K562 (cell line): ENCODE results near the gene FAM98C. TPM values are rescaled to one million over a fixed set of nuclear protein-coding genes. Genes with fewer than 3 reads are reported as not detected.
A peak's percentile ranks its signal among the peaks of the same experiment; 100 is the strongest.

Source experiments
- ATAC-seq: fragments of 200-7000 bp; cut with Tn5 transposase; 3 replicates; pipeline ENCODE4 v1.9.1; 2020; ENCODE audit warnings: moderate library complexity
- BruUV-seq: library from RNA; stranded (reverse); fragments of 400-500 nt; replicated peaks from 2 replicates; lab custom pipeline; 2021; lab: Mats Ljungman, UMichigan
- CTCF ChIA-PET: fragments of 300-600 bp; formaldehyde crosslinking; extraction: SDS; loops from one replicate; lab custom pipeline; 2021; ENCODE audit warnings: low intra/inter-chr PET ratio; lab: Yijun Ruan, JAX
- POLR2A ChIA-PET: fragments of 300-600, 350-650 bp; sonication (Branson Sonifier 250); formaldehyde crosslinking; extraction: SDS; loops from one replicate; lab custom pipeline; 2021; ENCODE audit warnings: antibody characterized with exemption, inconsistent platforms; lab: Yijun Ruan, JAX
- DNase-seq, 4 experiments: peaks; one replicate each; pipeline versions ENCODE4 v3.0.0 to v3.0.0-alpha.2; 2011 to 2018; ENCODE audit warnings: low spot score in 3 of 4, mixed read lengths in 3 of 4; ENCODE audit errors: extremely low read depth in 1 of 4
- FAIRE-seq: peaks from 2 replicates; lab custom pipeline; 2011; peaks lifted over from hg19 to GRCh38; lab: Jason Lieb, UNC
- H2AFZ ChIP-seq: 2 replicates; pipeline ENCODE4 v1.6.0; 2011; ENCODE audit warnings: low read depth, low read length, control low read depth, inconsistent platforms
- H3K27ac ChIP-seq: fragments of 200-600 bp; 3 replicates; pipeline ENCODE4 v1.8.0; 2011; ENCODE audit warnings: low read depth, mild to moderate bottlenecking, control low read depth, inconsistent platforms, low read length, moderate library complexity, mixed read lengths; ENCODE audit errors: extremely low read depth
- H3K27me3 ChIP-seq, 2 experiments: fragments of 300-600 bp in 1 of 2; 2 replicates in 1 of 2; 3 replicates in 1 of 2; pipeline versions ENCODE4 v1.6.0 to v1.8.0; 2011; ENCODE audit warnings: inconsistent platforms in 2 of 2, low read length in 2 of 2, mild to moderate bottlenecking in 1 of 2, mixed read lengths in 1 of 2, moderate library complexity in 1 of 2; ENCODE audit not compliant: control insufficient read depth in 2 of 2, insufficient read depth in 2 of 2
- H3K36me3 ChIP-seq: fragments of 300-600 bp; 3 replicates; pipeline ENCODE4 v1.8.0; 2011; ENCODE audit warnings: mild to moderate bottlenecking, low read length, inconsistent platforms; ENCODE audit not compliant: control insufficient read depth, insufficient read depth
- H3K4me1 ChIP-seq, 2 experiments: fragments of 200-600 bp in 1 of 2; replicated peaks in 1 of 2; 2 replicates in 1 of 2; 3 replicates in 1 of 2; pipeline versions ENCODE4 v1.5.1 to v1.8.0; 2011; ENCODE audit warnings: inconsistent platforms in 2 of 2, low read length in 2 of 2, mild to moderate bottlenecking in 1 of 2, mixed read lengths in 1 of 2, moderate library complexity in 1 of 2; ENCODE audit not compliant: control insufficient read depth in 2 of 2, insufficient read depth in 2 of 2
- H3K4me2 ChIP-seq: 2 replicates; pipeline ENCODE4 v1.6.1; 2011; ENCODE audit warnings: low read length, control low read depth, inconsistent platforms, mixed read lengths; ENCODE audit not compliant: insufficient read depth
- H3K4me3 ChIP-seq: fragments of 200-600 bp; sonication (generic), shearing (Covaris generic); 2 replicates; pipeline ENCODE4 v1.5.1; 2016; ENCODE audit warnings: control low read depth, inconsistent platforms
- H3K79me2 ChIP-seq: fragments of 200-600 bp; 3 replicates; pipeline ENCODE4 v1.8.0; 2011; ENCODE audit warnings: low read length, inconsistent platforms; ENCODE audit not compliant: control insufficient read depth, insufficient read depth
- H3K9ac ChIP-seq, 2 experiments: 2 replicates each; pipeline versions ENCODE4 v1.6.0 to v1.6.1; 2011; ENCODE audit warnings: low read depth in 2 of 2, low read length in 2 of 2, control low read depth in 1 of 2, inconsistent platforms in 1 of 2, mild to moderate bottlenecking in 1 of 2, mixed read lengths in 1 of 2; ENCODE audit not compliant: insufficient read depth in 1 of 2
- H3K9me1 ChIP-seq: one replicate; pipeline ENCODE4 v1.6.0; 2011; ENCODE audit warnings: inconsistent platforms, mild to moderate bottlenecking, low read length, moderate library complexity; ENCODE audit not compliant: control insufficient read depth, insufficient read depth
- H3K9me3 ChIP-seq: replicated peaks from 2 replicates; pipeline ENCODE4 v1.5.1; 2011; ENCODE audit warnings: low read depth, low read length, inconsistent platforms; ENCODE audit not compliant: control insufficient read depth, insufficient read depth
- H4K20me1 ChIP-seq: replicated peaks from 2 replicates; pipeline ENCODE4 v1.6.1; 2011; ENCODE audit warnings: low read length, inconsistent platforms, mixed read lengths; ENCODE audit not compliant: control insufficient read depth, insufficient read depth
- EGR1 ChIP-seq: fragments of 450-650 bp; conservative IDR thresholded peaks from 2 replicates; pipeline ENCODE4 v1.6.1; 2017; ENCODE audit warnings: mild to moderate bottlenecking
- ELF4 ChIP-seq: fragments of 450-650 bp; formaldehyde crosslinking; IDR thresholded peaks from 2 replicates; pipeline ENCODE4 v1.4.0; 2022; ENCODE audit warnings: missing genetic modification characterization
- GTF2F1 ChIP-seq: IDR thresholded peaks from 2 replicates; pipeline ENCODE4 v1.6.1; 2011; ENCODE audit warnings: low read depth, low read length, improper control_type of control experiment
- HSF4 ChIP-seq: fragments of 250-450 bp; sonication (Bioruptor Pico); IDR thresholded peaks from 2 replicates; pipeline ENCODE4 v2.1.2; 2022; ENCODE audit warnings: mild to moderate bottlenecking, moderate library complexity, borderline replicate concordance
- KDM4B ChIP-seq, 2 experiments: fragments of 450-650 bp in 1 of 2; sonication (generic) in 1 of 2; IDR thresholded peaks; 2 replicates each; pipeline ENCODE4 v1.6.1; 2016 to 2017; ENCODE audit warnings: borderline replicate concordance in 2 of 2, antibody characterized with exemption in 1 of 2, low read depth in 1 of 2, mild to moderate bottlenecking in 1 of 2
- L3MBTL2 ChIP-seq: fragments of 450-650 bp; IDR thresholded peaks from 2 replicates; pipeline ENCODE4 v1.6.1; 2016; ENCODE audit warnings: mild to moderate bottlenecking, moderate library complexity
- MIER1 ChIP-seq: fragments of 450-650 bp; IDR thresholded peaks from 2 replicates; pipeline ENCODE4 v1.6.1; 2016; ENCODE audit warnings: antibody characterized with exemption, mild to moderate bottlenecking, low read depth
- PPARD ChIP-seq: fragments of 250-450 bp; sonication (Bioruptor Pico); IDR thresholded peaks from 2 replicates; pipeline ENCODE4 v1.8.0; 2022; ENCODE audit warnings: inconsistent platforms, mild to moderate bottlenecking, moderate library complexity
- PTTG1 ChIP-seq: fragments of 450-650 bp; IDR thresholded peaks from 2 replicates; pipeline ENCODE4 v1.6.1; 2016; ENCODE audit warnings: low read depth, mild to moderate bottlenecking, missing genetic modification characterization, missing compliant biosample characterization
- RBBP5 ChIP-seq: fragments of 200-600 bp; sonication (generic); IDR thresholded peaks from 2 replicates; pipeline ENCODE4 v1.6.1; 2012; ENCODE audit warnings: borderline replicate concordance, mild to moderate bottlenecking, low read length, control low read depth, inconsistent platforms; ENCODE audit not compliant: insufficient read depth, poor library complexity, severe bottlenecking
- RUNX1 ChIP-seq: sonication (generic); IDR thresholded peaks from 2 replicates; pipeline ENCODE4 v1.6.1; 2016; ENCODE audit warnings: antibody characterized with exemption, low read depth
- SAP30 ChIP-seq: fragments of 200-600 bp; sonication (generic); IDR thresholded peaks from 2 replicates; pipeline ENCODE4 v1.6.1; 2012; ENCODE audit warnings: borderline replicate concordance, low read depth, mild to moderate bottlenecking, moderate library complexity, low read length, control low read depth, inconsistent platforms; ENCODE audit not compliant: insufficient read depth, poor library complexity, severe bottlenecking
- SIN3A ChIP-seq, 2 experiments: fragments of 150-350 bp in 1 of 2; IDR thresholded peaks; 2 replicates each; pipeline ENCODE4 v1.6.1; 2011 to 2016; ENCODE audit warnings: borderline replicate concordance in 2 of 2, low read depth in 2 of 2, low read length in 2 of 2, mild to moderate bottlenecking in 2 of 2, moderate library complexity in 2 of 2; ENCODE audit not compliant: control insufficient read depth in 1 of 2
- SLC30A9 ChIP-seq: fragments of 250-450 bp; sonication (Bioruptor Pico); IDR thresholded peaks from 2 replicates; pipeline ENCODE4 v1.8.0; 2022; ENCODE audit warnings: mild to moderate bottlenecking, moderate library complexity
- SMARCA4 ChIP-seq: fragments of 450-650 bp; IDR thresholded peaks from 2 replicates; pipeline ENCODE4 v1.6.1; 2016
- SMARCE1 ChIP-seq: fragments of 450-650 bp; IDR thresholded peaks from 2 replicates; pipeline ENCODE4 v1.7.1; 2016; ENCODE audit warnings: mild to moderate bottlenecking
- TRIM24 ChIP-seq, 2 experiments: fragments of 450-650 bp; IDR thresholded peaks; 2 replicates each; pipeline ENCODE4 v1.6.1; 2016
- ZBTB8A ChIP-seq: fragments of 450-650 bp; IDR thresholded peaks from 2 replicates; pipeline ENCODE4 v1.6.1; 2018; ENCODE audit warnings: mild to moderate bottlenecking, moderate library complexity; ENCODE audit not compliant: partially characterized antibody
- ZC3H4 ChIP-seq: sonication (generic); formaldehyde crosslinking; IDR thresholded peaks from 2 replicates; pipeline ENCODE4 v1.9.0; 2021; ENCODE audit warnings: missing genetic modification reagents, borderline replicate concordance
- ZFP36 ChIP-seq: fragments of 150-350 bp; IDR thresholded peaks from 2 replicates; pipeline ENCODE4 v1.6.1; 2018; ENCODE audit warnings: low read length, low read depth; ENCODE audit not compliant: partially characterized antibody
- ZNF12 ChIP-seq: sonication (generic); formaldehyde crosslinking; IDR thresholded peaks from 2 replicates; pipeline ENCODE4 v1.4.0; 2020; ENCODE audit warnings: mild to moderate bottlenecking, missing genetic modification reagents
- ZNF146 ChIP-seq: IDR thresholded peaks from one replicate; pipeline ENCODE4 v1.6.1; 2018; ENCODE audit warnings: missing compliant biosample characterization; ENCODE audit not compliant: unreplicated experiment
- ZNF311 ChIP-seq: fragments of 250-450 bp; sonication (Bioruptor Pico); IDR thresholded peaks from 2 replicates; pipeline ENCODE4 v1.4.0; 2020; ENCODE audit warnings: mild to moderate bottlenecking, moderate library complexity
- ZNF384 ChIP-seq: IDR thresholded peaks from 2 replicates; pipeline ENCODE4 v1.6.1; 2012; ENCODE audit warnings: low read depth, low read length, improper control_type of control experiment
- ZNF431 ChIP-seq: sonication (generic); formaldehyde crosslinking; IDR thresholded peaks from 2 replicates; pipeline ENCODE4 v1.8.0; 2022; ENCODE audit warnings: mild to moderate bottlenecking, missing genetic modification reagents
- ZZZ3 ChIP-seq: fragments of 450-650 bp; IDR thresholded peaks from 2 replicates; pipeline ENCODE4 v1.6.1; 2016; ENCODE audit warnings: antibody characterized with exemption, mild to moderate bottlenecking, moderate library complexity
- WGBS: fragments of 100-300 bp; shearing (Covaris generic); methylation state at CpG from one replicate; pipeline ENCODE4 v1.1.6; 2016; ENCODE audit warnings: low coverage, mixed read lengths; ENCODE audit not compliant: insufficient coverage; ENCODE audit errors: missing lambda C conversion rate; 5-methylcytosine and 5-hydroxymethylcytosine counted together
- in situ Hi-C: fragments of 300-500 bp; cut with MboI; formaldehyde crosslinking; loops from 4 replicates; pipeline ENCODE4 v1.15.0; 2018; ENCODE audit warnings: inconsistent platforms, mixed read lengths
- intact Hi-C: fragments of 100-400 bp; cut with micrococcal nuclease; formaldehyde crosslinking; loops from 2 replicates; pipeline ENCODE4 v1.14.2; 2022
- polyA plus RNA-seq, 8 experiments: library from polyadenylated mRNA; depleted of rRNA in 4 of 8; stranded (reverse) in 5 of 8; unstranded in 3 of 8; fragments of >200 nt; fragmentation: Nextera tagmentation in 2 of 8; fragmentation: Illumina TruSeq in 1 of 8; extraction: Ambion mirVana in 2 of 8; extraction: Trizol in 1 of 8; gene quantifications; 2 replicates each; pipeline versions ENCODE4 v1.2.1 to v1.2.3, GENCODE V29; 2011 to 2014; ENCODE audit warnings: inconsistent platforms in 1 of 8, missing spikeins in 1 of 8
- total RNA-seq, 7 experiments: library from RNA; depleted of rRNA in 6 of 7; stranded (reverse); fragments of >200 nt in 6 of 7; fragmentation: Illumina TruSeq in 2 of 7; extraction: Trizol in 2 of 7; gene quantifications; 2 replicates each; pipeline versions ENCODE4 v1.2.1 to v1.2.3, GENCODE V29; 2011 to 2021; ENCODE audit warnings: low replicate concordance in 1 of 7

The FAM98C gene
- total and polyA plus RNA-seq, 9 of the 15 experiments (the other 6 are each of a cell fraction or from before 2014, with no cell fraction given), result 1.7 to 43.8 (median 13.7) TPM

GRCh38 chr19:38375098-38375493, 27.8 kb upstream of the FAM98C start:
- ATAC-seq, result peak; percentile 60
- Histone ChIP-seq H3K27ac (peak overlapping the region; percentile 94), H3K9ac (peak overlapping the region; percentile 93 to 98), H3K36me3 (peaks cover 44% of the 10 kb centered on the region; the same call in 2 of the 3 replicates), H3K27me3 (no peaks in the 10 kb centered on the region), H3K4me3 (peak overlapping the region; percentile 88), H4K20me1 (peaks cover 16% of the 10 kb centered on the region), H3K4me2 (peak overlapping the region; percentile 84), H3K9me3 (no peaks in the 10 kb centered on the region; the same call in 1 of the 2 replicates), H3K4me1 (peaks cover 8 to 19% of the 10 kb centered on the region in 2 experiments; a peak in 4 of 5 replicates), H3K79me2 (peaks cover 46% of the 10 kb centered on the region), H2AFZ (peak overlapping the region; percentile 85), H3K9me1 (no peaks in the 10 kb centered on the region)
- POLR2A ChIA-PET, result interaction anchor here (1.4 to 3.8 kb wide), 5 partner anchors 8 to 128 kb away, joined by 4 to 28 read pairs (median 9); partner anchors contain the start of genes FAM98C and GGN
- FAIRE-seq, result no peak
- CTCF ChIA-PET, result interaction anchor here (1.3 to 1.6 kb wide), 2 partner anchors 40 to 131 kb away, joined by 3 to 8 read pairs; no protein-coding TSS in a partner anchor
- intact Hi-C loops, result no loop called here
- no TSS peak for BruUV-seq
- WGBS, result under 1% methylated on average over 17 of the region's 18 CpGs
- in situ Hi-C loops, result no loop called here
- peak in 1 of 4 experiments; percentile 63 for DNase-seq
- TF ChIP-seq SAP30 (peak; percentile 61), KDM4B (IDR thresholded peaks at IDR 0.05; ENCODE audit: borderline replicate concordance in 2 of 2, low read depth in 1 of 2) (0 out of 4 replicates have a peak, but pooled peaks of 1 of the 2 experiments have one; percentile 4), ELF4 (CRISPR knock-in tag) (no peak), SIN3A (IDR thresholded peaks at IDR 0.05; ENCODE audit: borderline replicate concordance in 2 of 2, control insufficient read depth in 1 of 2, low read depth in 2 of 2, low read length in 2 of 2) (0 out of 4 replicates have a peak, but pooled peaks of 1 of the 2 experiments have one; percentile 27), HSF4 (CRISPR knock-in tag) (no peak), PPARD (no peak), EGR1 (no peak), TRIM24 (IDR thresholded peaks at IDR 0.05) (no peak), GTF2F1 (no peak), RUNX1 (no peak), ZFP36 (no peak), ZC3H4 (CRISPR knock-in tag) (0 out of 2 replicates have a peak, but pooled peaks have one; percentile 30), MIER1 (0 out of 2 replicates have a peak, but pooled peaks have one; percentile 31), ZBTB8A (no peak), PTTG1 (tag) (no peak), RBBP5 (peak; percentile 41), SMARCE1 (peak; percentile 70; the same call in 1 of the 2 replicates), ZNF12 (CRISPR knock-in tag) (0 out of 2 replicates have a peak, but pooled peaks have one; percentile 81), ZNF384 (0 out of 2 replicates have a peak, but pooled peaks have one; percentile 19), ZZZ3 (no peak), SLC30A9 (CRISPR knock-in tag) (no peak), ZNF146 (CRISPR knock-in tag) (no peak), L3MBTL2 (no peak), SMARCA4 (0 out of 2 replicates have a peak, but pooled peaks have one; percentile 28), ZNF431 (0 out of 2 replicates have a peak, but pooled peaks have one; percentile 24), ZNF311 (CRISPR knock-in tag) (no peak)
